GM12878 (cell line): ENCODE data around the gene PFKL. TPM values are rescaled to one million over a fixed set of nuclear protein-coding genes. Genes with fewer than 3 reads are reported as not detected.

ENCODE experiments used
- ATAC-seq: fragments of 200-7000 bp; cut with Tn5 transposase; 3 replicates; pipeline ENCODE4 v1.9.1; 2020; ENCODE audit warnings: mild to moderate bottlenecking, moderate library complexity
- BruUV-seq: library from RNA; stranded (reverse); fragments of 400-500 nt; replicated peaks from 2 replicates; lab custom pipeline; 2021; lab: Mats Ljungman, UMichigan
- CTCF ChIA-PET: fragments of 300-600 bp; sonication (Branson Sonifier 250); formaldehyde crosslinking; extraction: SDS; loops from one replicate; lab custom pipeline; 2021; ENCODE audit warnings: inconsistent platforms; lab: Yijun Ruan, JAX
- POLR2A ChIA-PET: fragments of 350-600 bp; formaldehyde crosslinking; extraction: SDS; loops from one replicate; lab custom pipeline; 2021; ENCODE audit warnings: inconsistent platforms; lab: Charles Lee
- RAD21 ChIA-PET: fragments of 300-600 bp; sonication (Branson Sonifier 250); formaldehyde crosslinking; loops from one replicate; lab custom pipeline; 2023; ENCODE audit warnings: antibody characterized with exemption; ENCODE audit not compliant: unreplicated experiment; lab: Charles Lee
- SMC1A ChIA-PET: fragments of 300-600 bp; sonication (Branson Sonifier 250); formaldehyde crosslinking; loops from one replicate; lab custom pipeline; 2023; ENCODE audit not compliant: unreplicated experiment, uncharacterized antibody; lab: Charles Lee
- DNase-seq: peaks from one replicate; pipeline ENCODE4 v3.0.0-alpha.2; 2011; ENCODE audit warnings: low read depth, low spot score
- FAIRE-seq: peaks from 3 replicates; lab custom pipeline; 2011; peaks lifted over from hg19 to GRCh38; lab: Jason Lieb, UNC
- H2AFZ ChIP-seq: 2 replicates; pipeline ENCODE4 v1.6.0; 2011; ENCODE audit warnings: low read depth, low read length, control low read depth; ENCODE audit not compliant: control insufficient read depth
- H3K27ac ChIP-seq: 2 replicates; pipeline ENCODE4 v1.5.1; 2011; ENCODE audit warnings: control low read depth; ENCODE audit not compliant: control insufficient read depth, insufficient read depth
- H3K27me3 ChIP-seq, 2 experiments: replicated peaks in 1 of 2; 2 replicates each; pipeline versions ENCODE4 v1.6.0 to v1.6.1; 2011; ENCODE audit warnings: low read length in 1 of 2; ENCODE audit not compliant: control insufficient read depth in 2 of 2, insufficient read depth in 2 of 2
- H3K36me3 ChIP-seq, 2 experiments: 2 replicates each; pipeline ENCODE4 v1.5.1; 2011; ENCODE audit warnings: low read length in 1 of 2; ENCODE audit not compliant: control insufficient read depth in 2 of 2, insufficient read depth in 2 of 2
- H3K4me1 ChIP-seq: 2 replicates; pipeline ENCODE4 v1.6.1; 2011; ENCODE audit warnings: mild to moderate bottlenecking, low read length, moderate library complexity, mixed read lengths; ENCODE audit not compliant: control insufficient read depth, insufficient read depth
- H3K4me2 ChIP-seq: 2 replicates; pipeline ENCODE4 v1.6.0; 2011; ENCODE audit warnings: control low read depth; ENCODE audit not compliant: control insufficient read depth, insufficient read depth
- H3K4me3 ChIP-seq: fragments of 200-600 bp; sonication (generic); 2 replicates; pipeline ENCODE4 v1.5.1; 2016
- H3K79me2 ChIP-seq: 2 replicates; pipeline ENCODE4 v1.6.0; 2011; ENCODE audit warnings: low read length; ENCODE audit not compliant: control insufficient read depth, insufficient read depth
- H3K9ac ChIP-seq: 2 replicates; pipeline ENCODE4 v1.8.0; 2011; ENCODE audit warnings: low read length, control low read depth, mixed read lengths; ENCODE audit not compliant: control insufficient read depth, insufficient read depth
- H3K9me3 ChIP-seq: replicated peaks from 3 replicates; pipeline ENCODE4 v1.5.1; 2011; ENCODE audit warnings: mild to moderate bottlenecking, low read length; ENCODE audit not compliant: control insufficient read depth, insufficient read depth
- H4K20me1 ChIP-seq: 2 replicates; pipeline ENCODE4 v1.6.0; 2011; ENCODE audit not compliant: control insufficient read depth, insufficient read depth
- CHD4 ChIP-seq: fragments of 200-600 bp; sonication (generic); IDR thresholded peaks from 2 replicates; pipeline ENCODE4 v1.6.1; 2016; ENCODE audit warnings: mild to moderate bottlenecking
- MYC ChIP-seq: IDR thresholded peaks from 2 replicates; pipeline ENCODE4 v1.6.1; 2011; ENCODE audit warnings: mild to moderate bottlenecking, low read length, moderate library complexity, inconsistent platforms; ENCODE audit not compliant: insufficient read depth, insufficient replicate concordance, insufficient read length, severe bottlenecking
- NFYA ChIP-seq: IDR thresholded peaks from 2 replicates; pipeline ENCODE4 v1.6.1; 2011; ENCODE audit warnings: low read depth, mild to moderate bottlenecking, low read length, improper control_type of control experiment, borderline replicate concordance
- RAD51 ChIP-seq: fragments of 450-650 bp; IDR thresholded peaks from 2 replicates; pipeline ENCODE4 v1.6.1; 2016; ENCODE audit warnings: moderate library complexity, mild to moderate bottlenecking, inconsistent platforms
- SMAD5 ChIP-seq: IDR thresholded peaks from 2 replicates; pipeline ENCODE4 v1.6.1; 2016; ENCODE audit warnings: antibody characterized with exemption, low read depth
- ZBTB4 ChIP-seq: fragments of 450-650 bp; formaldehyde crosslinking; IDR thresholded peaks from 2 replicates; pipeline ENCODE4 v1.4.0; 2022; ENCODE audit warnings: mild to moderate bottlenecking, moderate library complexity
- ZNF592 ChIP-seq: fragments of 450-650 bp; IDR thresholded peaks from 2 replicates; pipeline ENCODE4 v1.6.1; 2017; ENCODE audit warnings: mild to moderate bottlenecking, moderate library complexity
- WGBS: methylation state at CpG from one replicate; pipeline ENCODE4 v1.1.6; 2016; ENCODE audit warnings: low lambda C conversion rate; ENCODE audit not compliant: insufficient replicate concordance, insufficient coverage; ENCODE audit errors: missing lambda C conversion rate; 5-methylcytosine and 5-hydroxymethylcytosine counted together
- in situ Hi-C: fragments of 300-500 bp; cut with MboI; formaldehyde crosslinking; loops from 9 replicates; pipeline ENCODE4 v1.14.3; 2018; ENCODE audit warnings: mixed read lengths
- intact Hi-C: fragments of 100-400 bp; cut with micrococcal nuclease; formaldehyde crosslinking; loops from one replicate; pipeline ENCODE4 v1.14.2; 2022; ENCODE audit not compliant: unreplicated experiment
- polyA plus RNA-seq, 11 experiments: library from polyadenylated mRNA; depleted of rRNA in 4 of 11; unstranded in 6 of 11; stranded (reverse) in 5 of 11; fragments of >200 nt; fragmentation: Nextera tagmentation in 4 of 11; fragmentation: Illumina TruSeq in 1 of 11; extraction: Ambion mirVana in 4 of 11; extraction: Trizol in 1 of 11; gene quantifications; 1 replicate in 1 of 11; 2 replicates in 10 of 11; pipeline versions ENCODE4 v1.2.1 to v1.2.3, GENCODE V29; 2011 to 2016; ENCODE audit warnings: inconsistent platforms in 2 of 11, missing spikeins in 2 of 11, low read depth in 1 of 11
- total RNA-seq, 4 experiments: library from RNA; depleted of rRNA in 3 of 4; stranded (reverse); fragments of >200 nt in 3 of 4; fragmentation: Illumina TruSeq in 1 of 4; extraction: Trizol in 1 of 4; gene quantifications; 2 replicates each; pipeline versions ENCODE4 v1.2.1 to v1.2.3, GENCODE V29; 2013 to 2021

PFKL gene
- total and polyA plus RNA-seq, 10 of the 15 experiments (the other 5 are each of a cell fraction or from before 2014, with no cell fraction given) = 1.2 to 192 (median 112) TPM

GRCh38 chr21:44371596-44371995 lies 71.7 kb downstream of the PFKL start:
- no peaks in the 10 kb centered on the region; a peak in 1 of 4 replicates for H3K36me3 ChIP-seq
- ChIA-PET RAD21 (no interaction called here), SMC1A (no interaction called here), POLR2A (no interaction called here), CTCF (no interaction called here)
- DNase-seq (no peak), FAIRE-seq (no peak), ATAC-seq (no peak)
- no TSS peak for BruUV-seq
- no peaks in the 10 kb centered on the region for H3K79me2 ChIP-seq
- in situ Hi-C loops = loop anchor here (5.0 kb wide), 1 partner anchor 51 kb away; no protein-coding TSS in a partner anchor
- H3K4me2 ChIP-seq = no peak overlapping the region
- H4K20me1 ChIP-seq = no peaks in the 10 kb centered on the region
- no peak overlapping the region for H3K27ac ChIP-seq
- H3K27me3 ChIP-seq = no peaks in the 10 kb centered on the region
- H3K9me3 ChIP-seq = no peaks in the 10 kb centered on the region; the same call in 2 of the 3 replicates
- 78% methylated on average over 6 of the region's 6 CpGs for WGBS
- H2AFZ ChIP-seq = no peak overlapping the region
- TF ChIP-seq NFYA = no peak
- H3K4me1 ChIP-seq = peaks cover 3% of the 10 kb centered on the region; the same call in 1 of the 2 replicates
- H3K9ac ChIP-seq = no peak overlapping the region
- H3K4me3 ChIP-seq = no peak overlapping the region
- intact Hi-C loops = no loop called here

- no peak for DNase-seq
Measured at GRCh38 chr21:44372616-44373015, 72.8 kb downstream of the PFKL start.

More at GRCh38 chr21:44372616-44373015, 72.8 kb downstream of the PFKL start:
- Histone ChIP-seq H3K9me3 (no peaks in the 10 kb centered on the region; the same call in 2 of the 3 replicates), H4K20me1 (no peaks in the 10 kb centered on the region), H3K27me3 (no peaks in the 10 kb centered on the region), H3K36me3 (no peaks in the 10 kb centered on the region; a peak in 1 of 4 replicates), H3K79me2 (no peaks in the 10 kb centered on the region), H3K4me3 (no peak overlapping the region), H3K4me1 (peaks cover 3% of the 10 kb centered on the region; the same call in 1 of the 2 replicates), H3K9ac (no peak overlapping the region), H2AFZ (no peak overlapping the region), H3K27ac (no peak overlapping the region), H3K4me2 (no peak overlapping the region)
- RAD21 ChIA-PET = no interaction called here
- POLR2A ChIA-PET = no interaction called here
- SMC1A ChIA-PET = no interaction called here
- intact Hi-C loops = no loop called here
- WGBS = 47% methylated on average over 8 of the region's 8 CpGs
- no peak for TF ChIP-seq ZNF592
- no peak for TF ChIP-seq CHD4
- TF ChIP-seq MYC = no peak
- no peak for TF ChIP-seq ZBTB4
- TF ChIP-seq RAD51 = no peak
- TF ChIP-seq SMAD5 = no peak
- in situ Hi-C loops = loop anchor here (5.0 kb wide), 1 partner anchor 50 kb away; no protein-coding TSS in a partner anchor
- ATAC-seq (no peak), FAIRE-seq (no peak)
- CTCF ChIA-PET = no interaction called here
- BruUV-seq = no TSS peak
